Measurements from ENCODE around the gene CCL26. TPM values are rescaled to one million over a fixed set of nuclear protein-coding genes. Genes with fewer than 3 reads are reported as not detected.

The CCL26 gene
- total and polyA plus RNA-seq, 10 of the 15 experiments (the other 5 are each of a cell fraction or from before 2014, with no cell fraction given), result not detected

GRCh38 chr7:75725306-75725705, 46.7 kb downstream of the CCL26 start:
- H3K4me2 ChIP-seq (ENCODE audit: control insufficient read depth, insufficient read depth), result no peak overlapping the region
- H3K4me1 ChIP-seq (ENCODE audit: control insufficient read depth, insufficient read depth, low read length), result peaks cover 26% of the 10 kb centered on the region
- CTCF ChIA-PET, result no interaction called here
- no peak overlapping the region for H3K4me3 ChIP-seq
- no peaks in the 10 kb centered on the region for H3K79me2 ChIP-seq (ENCODE audit: control insufficient read depth, insufficient read depth, low read length)
- BruUV-seq (replicated peaks), result no TSS peak
- RAD21 ChIA-PET (ENCODE audit: unreplicated experiment), result no interaction called here
- H3K9me3 ChIP-seq (replicated peaks; ENCODE audit: control insufficient read depth, insufficient read depth, low read length), result no peaks in the 10 kb centered on the region
- no peak overlapping the region for H3K27ac ChIP-seq (ENCODE audit: control insufficient read depth, insufficient read depth)
- intact Hi-C loops (cut with micrococcal nuclease; ENCODE audit: unreplicated experiment), result no loop called here
- ATAC-seq (peak; percentile 52; the same call in 2 of the 3 replicates), FAIRE-seq (no peak), DNase-seq (ENCODE audit: low read depth, low spot score) (no peak)
- no peaks in the 10 kb centered on the region for H3K27me3 ChIP-seq (replicated peaks in 1 of 2; ENCODE audit: control insufficient read depth in 2 of 2, insufficient read depth in 2 of 2, low read length in 1 of 2)
- H3K9ac ChIP-seq (ENCODE audit: control insufficient read depth, insufficient read depth, low read length), result no peak overlapping the region
- WGBS (ENCODE audit: insufficient coverage, insufficient replicate concordance, low lambda C conversion rate, missing lambda C conversion rate), result 40% methylated on average over 6 of the region's 6 CpGs
- no peaks in the 10 kb centered on the region for H3K36me3 ChIP-seq (ENCODE audit: control insufficient read depth in 2 of 2, insufficient read depth in 2 of 2, low read length in 1 of 2)
- SMC1A ChIA-PET (ENCODE audit: uncharacterized antibody, unreplicated experiment), result interaction anchor here (1.3 kb wide), 1 partner anchor 13 kb away, joined by 4 read pairs; no protein-coding TSS in a partner anchor
- POLR2A ChIA-PET, result no interaction called here
- TF ChIP-seq ZNF622 (IDR thresholded peaks at IDR 0.05) (no peak), SRF (IDR thresholded peaks at IDR 0.05; ENCODE audit: low read depth in 2 of 2, low read length in 2 of 2) (no peak), SPI1 (IDR thresholded peaks at IDR 0.05; ENCODE audit: borderline replicate concordance, insufficient read depth, low read depth, low read length) (peak; percentile 87), ETV6 (conservative IDR thresholded peaks at IDR 0.05 in 1 of 2, IDR thresholded peaks at IDR 0.05 in 1 of 2; ENCODE audit: borderline replicate concordance in 1 of 2, low read depth in 1 of 2) (no peak), WRNIP1 (IDR thresholded peaks at IDR 0.05; ENCODE audit: borderline replicate concordance, low read depth, low read length) (no peak), MLLT1 (IDR thresholded peaks at IDR 0.05) (peak; percentile 10; the same call in 1 of the 2 replicates), RUNX3 (IDR thresholded peaks at IDR 0.05; ENCODE audit: low read length) (no peak), ZNF217 (IDR thresholded peaks at IDR 0.05) (no peak), LARP7 (IDR thresholded peaks at IDR 0.05) (no peak)
- TF ChIP-seq, protein P1, sequence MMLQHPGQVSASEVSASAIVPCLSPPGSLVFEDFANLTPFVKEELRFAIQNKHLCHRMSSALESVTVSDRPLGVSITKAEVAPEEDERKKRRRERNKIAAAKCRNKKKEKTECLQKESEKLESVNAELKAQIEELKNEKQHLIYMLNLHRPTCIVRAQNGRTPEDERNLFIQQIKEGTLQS (IDR thresholded peaks at IDR 0.05; ENCODE audit: borderline replicate concordance, extremely low read depth, low read depth, low read length), result no peak
- TF ChIP-seq, protein P2, sequence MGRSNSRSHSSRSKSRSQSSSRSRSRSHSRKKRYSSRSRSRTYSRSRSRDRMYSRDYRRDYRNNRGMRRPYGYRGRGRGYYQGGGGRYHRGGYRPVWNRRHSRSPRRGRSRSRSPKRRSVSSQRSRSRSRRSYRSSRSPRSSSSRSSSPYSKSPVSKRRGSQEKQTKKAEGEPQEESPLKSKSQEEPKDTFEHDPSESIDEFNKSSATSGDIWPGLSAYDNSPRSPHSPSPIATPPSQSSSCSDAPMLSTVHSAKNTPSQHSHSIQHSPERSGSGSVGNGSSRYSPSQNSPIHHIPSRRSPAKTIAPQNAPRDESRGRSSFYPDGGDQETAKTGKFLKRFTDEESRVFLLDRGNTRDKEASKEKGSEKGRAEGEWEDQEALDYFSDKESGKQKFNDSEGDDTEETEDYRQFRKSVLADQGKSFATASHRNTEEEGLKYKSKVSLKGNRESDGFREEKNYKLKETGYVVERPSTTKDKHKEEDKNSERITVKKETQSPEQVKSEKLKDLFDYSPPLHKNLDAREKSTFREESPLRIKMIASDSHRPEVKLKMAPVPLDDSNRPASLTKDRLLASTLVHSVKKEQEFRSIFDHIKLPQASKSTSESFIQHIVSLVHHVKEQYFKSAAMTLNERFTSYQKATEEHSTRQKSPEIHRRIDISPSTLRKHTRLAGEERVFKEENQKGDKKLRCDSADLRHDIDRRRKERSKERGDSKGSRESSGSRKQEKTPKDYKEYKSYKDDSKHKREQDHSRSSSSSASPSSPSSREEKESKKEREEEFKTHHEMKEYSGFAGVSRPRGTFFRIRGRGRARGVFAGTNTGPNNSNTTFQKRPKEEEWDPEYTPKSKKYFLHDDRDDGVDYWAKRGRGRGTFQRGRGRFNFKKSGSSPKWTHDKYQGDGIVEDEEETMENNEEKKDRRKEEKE (IDR thresholded peaks at IDR 0.05), result no peak
- TF ChIP-seq, protein P3, sequence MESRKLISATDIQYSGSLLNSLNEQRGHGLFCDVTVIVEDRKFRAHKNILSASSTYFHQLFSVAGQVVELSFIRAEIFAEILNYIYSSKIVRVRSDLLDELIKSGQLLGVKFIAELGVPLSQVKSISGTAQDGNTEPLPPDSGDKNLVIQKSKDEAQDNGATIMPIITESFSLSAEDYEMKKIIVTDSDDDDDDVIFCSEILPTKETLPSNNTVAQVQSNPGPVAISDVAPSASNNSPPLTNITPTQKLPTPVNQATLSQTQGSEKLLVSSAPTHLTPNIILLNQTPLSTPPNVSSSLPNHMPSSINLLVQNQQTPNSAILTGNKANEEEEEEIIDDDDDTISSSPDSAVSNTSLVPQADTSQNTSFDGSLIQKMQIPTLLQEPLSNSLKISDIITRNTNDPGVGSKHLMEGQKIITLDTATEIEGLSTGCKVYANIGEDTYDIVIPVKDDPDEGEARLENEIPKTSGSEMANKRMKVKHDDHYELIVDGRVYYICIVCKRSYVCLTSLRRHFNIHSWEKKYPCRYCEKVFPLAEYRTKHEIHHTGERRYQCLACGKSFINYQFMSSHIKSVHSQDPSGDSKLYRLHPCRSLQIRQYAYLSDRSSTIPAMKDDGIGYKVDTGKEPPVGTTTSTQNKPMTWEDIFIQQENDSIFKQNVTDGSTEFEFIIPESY (IDR thresholded peaks at IDR 0.05), result no peak
- no peak overlapping the region for H2AFZ ChIP-seq (ENCODE audit: control insufficient read depth, low read depth, low read length)
- in situ Hi-C loops (cut with MboI), result no loop called here
- no peaks in the 10 kb centered on the region for H4K20me1 ChIP-seq (ENCODE audit: control insufficient read depth, insufficient read depth)

Measured in GM12878 (cell line).